Colonic mucosa (tissue), 4 donors: ENCODE results near the gene DLL4. TPM values are rescaled to one million over a fixed set of nuclear protein-coding genes. Genes with fewer than 3 reads are reported as not detected.

Experiments
- DNase-seq: peaks from one replicate; pipeline ENCODE4 v3.0.0-alpha.2; 2020
- H3K27ac ChIP-seq: fragments of 200-600 bp; one replicate; pipeline ENCODE4 v1.8.0; 2021
- H3K27me3 ChIP-seq: fragments of 200-600 bp; one replicate; pipeline ENCODE4 v1.8.0; 2021
- H3K36me3 ChIP-seq: fragments of 200-600 bp; one replicate; pipeline ENCODE4 v1.8.0; 2021
- H3K4me1 ChIP-seq: fragments of 200-600 bp; one replicate; pipeline ENCODE4 v1.8.0; 2021; ENCODE audit warnings: mild to moderate bottlenecking
- H3K4me3 ChIP-seq: fragments of 200-600 bp; one replicate; pipeline ENCODE4 v1.8.0; 2021
- H3K9ac ChIP-seq, 2 donors: one replicate each; pipeline ENCODE4 v1.7.0; 2013; ENCODE audit warnings: control low read depth in 2 of 2, low read depth in 2 of 2, low read length in 2 of 2
- H3K9me3 ChIP-seq: fragments of 200-600 bp; one replicate; pipeline ENCODE4 v1.8.0; 2021
- intact Hi-C: fragments of 100-400 bp; cut with DNase I; formaldehyde crosslinking; loops from one replicate; pipeline ENCODE4 v1.14.1; 2022
- total RNA-seq, 2 donors: library from RNA; stranded (reverse); fragmentation: NEBNext Ultra II Directional in 1 of 2; extraction: Animal tissue kit (Norgen Biotek cat#: 25700) in 1 of 2; gene quantifications; one replicate each; pipeline ENCODE4 v1.2.1, GENCODE V29; 2021
- TF ChIP-seq, protein P1 (sequence below): fragments of 200-600 bp; IDR thresholded peaks from one replicate; pipeline ENCODE4 v1.8.0; 2022; ENCODE audit warnings: antibody characterized with exemption, mild to moderate bottlenecking
- donor health status: healthy.
- donor health status: DM: no; HTN: no; CAD: no.
- donor health status: DM: no; HTN: no; CAD: no.

Gene DLL4
- total RNA-seq, 2 donors from 2014 or later: 18.5 to 21.6 TPM

GRCh38 chr15:40978141-40978540 lies 49.0 kb downstream of the DLL4 start:
- no peak overlapping the region for H3K4me3 ChIP-seq
- no peaks in the 10 kb centered on the region for H3K27me3 ChIP-seq
- H3K36me3 ChIP-seq: peaks cover 12% of the 10 kb centered on the region
- no peaks in the 10 kb centered on the region for H3K9me3 ChIP-seq
- no peaks in the 10 kb centered on the region for H3K4me1 ChIP-seq
- intact Hi-C loops: no loop called here
- no peak overlapping the region for H3K9ac ChIP-seq
- no peak for DNase-seq
- TF ChIP-seq, protein P1, sequence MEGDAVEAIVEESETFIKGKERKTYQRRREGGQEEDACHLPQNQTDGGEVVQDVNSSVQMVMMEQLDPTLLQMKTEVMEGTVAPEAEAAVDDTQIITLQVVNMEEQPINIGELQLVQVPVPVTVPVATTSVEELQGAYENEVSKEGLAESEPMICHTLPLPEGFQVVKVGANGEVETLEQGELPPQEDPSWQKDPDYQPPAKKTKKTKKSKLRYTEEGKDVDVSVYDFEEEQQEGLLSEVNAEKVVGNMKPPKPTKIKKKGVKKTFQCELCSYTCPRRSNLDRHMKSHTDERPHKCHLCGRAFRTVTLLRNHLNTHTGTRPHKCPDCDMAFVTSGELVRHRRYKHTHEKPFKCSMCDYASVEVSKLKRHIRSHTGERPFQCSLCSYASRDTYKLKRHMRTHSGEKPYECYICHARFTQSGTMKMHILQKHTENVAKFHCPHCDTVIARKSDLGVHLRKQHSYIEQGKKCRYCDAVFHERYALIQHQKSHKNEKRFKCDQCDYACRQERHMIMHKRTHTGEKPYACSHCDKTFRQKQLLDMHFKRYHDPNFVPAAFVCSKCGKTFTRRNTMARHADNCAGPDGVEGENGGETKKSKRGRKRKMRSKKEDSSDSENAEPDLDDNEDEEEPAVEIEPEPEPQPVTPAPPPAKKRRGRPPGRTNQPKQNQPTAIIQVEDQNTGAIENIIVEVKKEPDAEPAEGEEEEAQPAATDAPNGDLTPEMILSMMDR: no peak
- H3K27ac ChIP-seq: no peak overlapping the region

- TF ChIP-seq, protein P1: no peak
- Histone ChIP-seq H3K9me3 (no peaks in the 10 kb centered on the region), H3K4me3 (no peak overlapping the region), H3K4me1 (no peaks in the 10 kb centered on the region), H3K36me3 (peaks cover 16% of the 10 kb centered on the region), H3K9ac (no peak overlapping the region), H3K27me3 (no peaks in the 10 kb centered on the region), H3K27ac (no peak overlapping the region)
- intact Hi-C loops: no loop called here
- DNase-seq: no peak
Observed at GRCh38 chr15:40978562-40978961, 49.4 kb downstream of the DLL4 start.

- H3K9ac ChIP-seq: no peak overlapping the region
- TF ChIP-seq, protein P1: no peak
- intact Hi-C loops: no loop called here
- no peaks in the 10 kb centered on the region for H3K9me3 ChIP-seq
- peaks cover 27% of the 10 kb centered on the region for H3K36me3 ChIP-seq
- no peak overlapping the region for H3K4me3 ChIP-seq
- no peak for DNase-seq
- H3K4me1 ChIP-seq: no peaks in the 10 kb centered on the region
- no peak overlapping the region for H3K27ac ChIP-seq
- no peaks in the 10 kb centered on the region for H3K27me3 ChIP-seq
Observed at GRCh38 chr15:40981186-40981585, 52.0 kb downstream of the DLL4 start.

DNA sequence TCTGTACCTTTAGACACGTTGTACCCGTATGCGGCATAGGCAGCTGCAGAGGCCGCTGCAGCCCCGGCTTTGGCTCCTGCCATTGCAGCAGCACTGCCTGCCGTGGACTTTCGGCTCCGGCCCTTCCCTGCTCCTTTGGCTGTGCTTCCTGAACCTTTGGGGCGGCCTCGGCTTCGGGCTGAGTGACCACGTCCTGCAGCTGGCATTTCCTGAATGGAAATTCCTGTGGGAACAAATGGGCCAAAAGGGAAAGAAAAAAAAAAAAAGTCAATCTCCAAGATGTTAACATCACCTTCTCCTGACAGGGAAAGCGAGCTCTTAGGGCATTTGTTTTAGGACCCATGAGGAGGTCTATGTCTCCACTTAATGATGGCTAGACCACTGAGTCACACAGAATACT lies 53.7 kb downstream of the DLL4 start:
- TF ChIP-seq, protein P1: no peak

DNA sequence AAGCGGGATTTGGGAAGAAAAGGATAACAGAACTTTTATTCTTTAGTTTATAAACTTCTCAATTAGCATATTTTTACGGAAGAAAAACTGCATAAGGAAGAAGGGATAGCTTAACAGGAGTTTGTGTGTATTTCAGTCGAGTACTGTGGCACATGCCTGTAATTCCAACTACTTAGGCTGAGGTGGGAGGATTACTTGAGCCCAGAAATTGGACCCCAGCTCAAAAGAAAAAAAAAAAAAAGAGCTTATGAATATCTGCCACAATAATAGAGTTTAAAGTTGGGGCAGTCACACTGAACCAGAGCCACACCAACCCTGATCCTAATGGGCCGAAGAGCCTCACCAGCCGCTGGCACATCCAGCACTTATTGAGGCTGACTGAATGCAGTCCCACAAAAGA lies 55.3 kb downstream of the DLL4 start:
- peaks cover 28% of the 10 kb centered on the region for H3K36me3 ChIP-seq
- intact Hi-C loops: no loop called here
- H3K27me3 ChIP-seq: no peaks in the 10 kb centered on the region

More for the DNA sequence above, 53.7 kb downstream of the DLL4 start:
- no peaks in the 10 kb centered on the region for H3K9me3 ChIP-seq
- no peak overlapping the region for H3K27ac ChIP-seq
- H3K4me3 ChIP-seq: no peak overlapping the region
- DNase-seq: no peak
- intact Hi-C loops: no loop called here
- H3K4me1 ChIP-seq: no peaks in the 10 kb centered on the region
- H3K36me3 ChIP-seq: peaks cover 31% of the 10 kb centered on the region
- no peak overlapping the region for H3K9ac ChIP-seq
- H3K27me3 ChIP-seq: no peaks in the 10 kb centered on the region

More for the DNA sequence above, 55.3 kb downstream of the DLL4 start:
- no peak for DNase-seq
- TF ChIP-seq, protein P1: no peak
- Histone ChIP-seq H3K9ac (no peak overlapping the region), H3K27ac (no peak overlapping the region), H3K9me3 (no peaks in the 10 kb centered on the region), H3K4me1 (no peaks in the 10 kb centered on the region), H3K4me3 (no peak overlapping the region)
